SK-N-MC (cell line): ENCODE results near the gene PLIN1.

Source experiments
- EZH2 ChIP-seq: fragments of 200-600 bp; sonication (generic); IDR thresholded peaks from one replicate; pipeline ENCODE4 v1.6.1; 2017; ENCODE audit warnings: antibody characterized with exemption
- FOXP2 ChIP-seq: optimal IDR thresholded peaks from 2 replicates; pipeline ENCODE3; 2011; ENCODE audit warnings: mild to moderate bottlenecking, moderate library complexity; ENCODE audit not compliant: insufficient read depth; ENCODE audit errors: extremely low read length, control extremely low read depth
- POLR2AphosphoS5 ChIP-seq: IDR thresholded peaks from 2 replicates; pipeline ENCODE4 v1.6.1; 2012; ENCODE audit warnings: mild to moderate bottlenecking, low read depth, low read length, borderline replicate concordance

- TF ChIP-seq EZH2: no peak
- peak; percentile 29; the same call in 1 of the 2 replicates for TF ChIP-seq POLR2AphosphoS5
- TF ChIP-seq FOXP2: no peak
Measured at GRCh38 chr15:89647191-89647851, 31.8 kb downstream of the PLIN1 start.
